Endothelial cell of hepatic sinusoid (primary cell): Measurements from ENCODE around the gene EXOC6B.

ENCODE experiments used
- in situ Hi-C: cut with HindIII; loops from 2 replicates; pipeline ENCODE4 v1.10.0; 2017; ENCODE audit warnings: low sequenced_read_pairs

EXOC6B gene

DNA sequence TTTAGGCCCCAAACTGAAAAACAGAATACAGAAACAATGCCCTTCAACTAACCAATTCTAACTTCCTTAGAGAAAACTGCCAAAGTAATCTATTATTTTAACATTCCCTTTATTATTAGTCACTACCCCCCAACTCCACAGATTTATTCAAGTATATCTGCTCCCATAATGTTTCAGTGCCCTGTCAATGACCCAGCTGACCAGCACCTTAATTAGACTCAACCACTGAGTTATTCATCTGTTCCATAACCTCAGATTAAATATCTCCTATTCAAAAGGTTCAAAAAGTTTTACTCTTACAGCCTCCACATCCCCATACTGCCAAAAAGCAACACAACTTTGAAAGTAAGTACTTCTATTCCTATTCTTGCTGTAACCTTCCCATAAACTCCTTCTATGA is 202.4 kb downstream of the EXOC6B start:
- in situ Hi-C loops, result no loop called here

DNA sequence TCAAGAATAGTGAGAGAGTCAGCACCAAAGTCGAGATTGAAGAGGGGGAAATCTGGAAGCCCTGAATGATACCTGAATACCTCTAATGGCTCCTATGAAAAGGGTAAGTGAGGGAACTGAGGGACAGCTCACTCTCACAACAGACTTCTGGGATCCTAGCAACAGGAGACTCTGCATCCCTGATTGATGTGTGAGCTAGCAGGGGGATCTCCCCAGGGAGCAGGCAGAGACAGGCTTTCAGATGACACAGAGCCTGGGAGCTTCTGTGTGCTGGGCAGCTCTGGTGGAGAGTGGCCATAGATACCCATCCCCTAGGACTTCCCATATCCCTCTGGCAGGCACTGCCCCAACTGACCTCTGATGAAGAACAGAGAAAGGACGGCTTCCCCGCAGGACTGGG is 206.2 kb downstream of the EXOC6B start:
- in situ Hi-C loops, result no loop called here

DNA sequence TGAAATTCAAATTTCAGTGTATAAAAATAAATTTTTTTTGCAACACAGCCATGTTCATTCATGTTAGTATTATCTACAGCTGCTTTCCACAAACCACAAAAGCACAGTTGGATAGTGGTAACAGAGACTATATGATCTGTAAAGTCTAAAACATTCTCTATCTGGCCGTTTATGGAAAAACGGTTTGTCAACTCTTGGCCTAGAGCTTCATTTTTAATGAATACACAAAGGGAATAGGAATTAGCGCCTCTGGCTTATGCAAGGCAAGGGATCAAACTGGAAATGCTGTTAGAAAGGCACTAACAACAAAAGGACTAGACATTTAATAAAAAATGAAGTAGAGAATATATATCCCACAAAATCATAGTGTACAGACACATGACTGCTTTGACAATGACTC is 211.9 kb downstream of the EXOC6B start:
- in situ Hi-C loops, result no loop called here

DNA sequence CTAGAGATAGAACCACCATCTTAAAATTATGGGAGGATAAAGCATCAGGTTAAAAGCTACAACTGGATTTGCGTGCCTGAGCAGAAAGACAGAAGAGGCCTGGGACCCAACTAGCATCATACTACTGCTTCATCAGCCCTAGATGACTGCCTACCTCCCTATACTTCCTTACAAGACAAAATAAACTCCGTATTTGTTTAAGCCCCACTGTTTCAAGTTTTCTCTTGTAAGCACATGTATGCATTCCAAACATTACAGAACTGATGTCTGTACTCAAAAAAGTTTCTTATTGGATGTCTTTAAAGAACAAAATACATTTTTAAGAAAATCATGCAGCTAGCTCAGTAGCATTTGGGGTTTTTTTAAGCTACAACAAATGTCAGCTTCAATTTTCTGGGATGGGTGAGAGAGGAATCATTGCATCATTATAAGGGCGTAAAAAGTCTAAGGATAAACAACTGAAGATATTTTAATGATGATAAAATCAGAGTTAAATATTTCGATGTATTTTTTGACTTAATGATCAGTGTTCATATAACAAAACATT is 213.1 kb downstream of the EXOC6B start:
- in situ Hi-C loops, result no loop called here

DNA sequence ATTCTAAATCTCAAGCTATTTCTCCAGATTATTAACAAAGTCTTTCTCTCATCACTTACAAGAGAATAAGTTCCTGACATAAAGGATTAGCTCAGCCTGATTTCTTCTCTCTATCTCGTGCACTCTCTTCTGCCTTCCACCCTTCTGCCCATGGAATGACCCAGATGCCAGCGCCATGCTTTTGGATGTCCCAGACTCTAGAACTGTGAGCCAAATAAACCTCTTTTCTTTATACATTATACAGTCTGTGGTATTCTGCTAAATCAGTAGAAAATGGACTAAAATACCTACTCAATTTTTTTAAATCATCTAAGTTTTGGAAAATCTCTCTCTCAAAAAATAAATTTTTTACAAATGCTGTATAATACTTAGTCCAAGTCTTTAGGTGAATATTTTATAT is 218.6 kb downstream of the EXOC6B start:
- in situ Hi-C loops, result no loop called here

- in situ Hi-C loops, result no loop called here
These were observed 219.9 kb downstream of the EXOC6B start for GRCh38 chr2:72605836-72606442.

DNA sequence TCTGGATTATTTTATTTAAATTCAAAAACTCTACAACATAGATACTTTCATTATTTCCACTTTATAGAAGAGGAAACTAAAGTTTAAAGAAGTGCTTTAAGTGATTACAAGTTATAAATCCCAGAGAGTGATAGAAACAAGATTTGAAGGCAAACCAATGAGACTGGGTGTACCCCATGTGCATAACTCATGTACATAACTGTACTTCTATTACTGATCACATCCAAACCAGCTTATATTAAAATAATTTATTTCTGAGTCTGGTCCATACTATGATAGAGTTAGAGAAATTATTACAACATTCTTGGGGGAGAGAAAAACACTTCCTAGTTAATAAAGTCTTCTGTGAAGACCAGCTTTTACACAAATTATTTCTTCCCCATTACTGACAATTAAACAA is 221.4 kb downstream of the EXOC6B start:
- in situ Hi-C loops, result no loop called here

DNA sequence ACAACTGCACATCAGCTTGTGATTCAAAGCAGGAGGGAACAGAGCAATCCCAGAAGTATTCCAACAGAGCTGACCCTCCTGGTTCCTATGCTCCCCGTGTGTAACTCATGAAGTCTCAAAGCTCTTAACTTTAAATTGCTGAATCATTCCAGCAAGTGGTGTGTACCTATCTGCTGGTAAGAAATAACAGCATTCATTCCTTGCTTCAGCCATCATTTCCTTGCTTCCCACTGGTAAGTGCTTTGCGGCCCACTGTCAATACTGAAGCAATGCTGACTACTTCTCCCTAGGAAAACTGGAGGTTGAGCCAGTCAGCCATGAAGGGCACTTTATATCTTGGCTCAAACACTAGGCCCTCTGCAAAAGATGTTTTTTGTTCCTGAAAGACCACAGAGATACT is 222.4 kb downstream of the EXOC6B start:
- in situ Hi-C loops, result no loop called here

- in situ Hi-C loops, result no loop called here
These were observed 223.1 kb downstream of the EXOC6B start for GRCh38 chr2:72602711-72603110.

DNA sequence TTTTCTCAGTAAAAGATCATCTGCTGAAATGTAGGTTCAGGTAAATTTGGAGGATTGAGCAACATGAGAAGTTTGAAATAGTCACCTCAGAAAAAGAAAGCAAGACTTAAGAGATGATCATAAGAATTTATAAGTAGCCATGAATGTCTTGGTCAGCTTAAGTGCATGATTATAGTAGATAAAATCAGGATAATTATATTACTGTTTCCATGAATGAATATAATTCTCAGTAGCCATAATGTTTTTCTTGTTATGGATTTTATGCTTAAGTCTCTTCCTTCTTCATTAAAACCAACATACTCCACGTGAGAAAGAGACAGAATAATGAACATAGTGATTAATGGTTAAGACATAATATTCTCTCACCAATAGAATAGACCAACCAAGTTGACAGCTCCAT is 223.7 kb downstream of the EXOC6B start:
- in situ Hi-C loops, result no loop called here

- in situ Hi-C loops, result loop anchor here (25.0 kb wide), 2 partner anchors 422 to 772 kb away; no protein-coding TSS in a partner anchor
These were observed 242.0 kb downstream of the EXOC6B start for GRCh38 chr2:72583836-72584235.

DNA sequence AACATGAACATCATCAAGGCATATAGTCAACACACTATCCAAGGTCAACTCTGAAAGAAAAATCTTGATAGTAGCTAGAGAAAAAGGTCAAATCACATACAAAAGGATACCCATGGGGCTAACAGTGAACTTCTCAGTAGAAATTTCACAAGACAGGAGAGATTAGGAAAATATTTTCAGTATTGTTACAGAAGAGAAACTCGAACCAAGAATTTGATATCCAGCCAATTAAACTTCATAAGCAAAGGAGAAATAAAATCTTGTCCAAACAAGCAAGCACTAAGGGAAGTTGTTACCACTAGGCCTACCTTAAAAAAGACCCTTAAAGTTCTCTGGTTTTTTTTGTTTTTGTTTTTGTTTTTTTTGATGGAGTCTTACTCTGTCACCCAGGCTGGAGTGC is 242.5 kb downstream of the EXOC6B start:
- in situ Hi-C loops, result loop anchor here (25.0 kb wide), 2 partner anchors 421 to 771 kb away; no protein-coding TSS in a partner anchor

- in situ Hi-C loops, result loop anchor here (25.0 kb wide), 2 partner anchors 419 to 769 kb away; no protein-coding TSS in a partner anchor
These were observed 244.2 kb downstream of the EXOC6B start for GRCh38 chr2:72581560-72582181.

- in situ Hi-C loops, result loop anchor here (5.0 to 25.0 kb wide), 3 partner anchors 62 to 767 kb away; no protein-coding TSS in a partner anchor
These were observed 246.1 kb downstream of the EXOC6B start for GRCh38 chr2:72579591-72580180.

- in situ Hi-C loops, result loop anchor here (5.0 to 25.0 kb wide), 3 partner anchors 60 to 765 kb away; no protein-coding TSS in a partner anchor
These were observed 249.0 kb downstream of the EXOC6B start for GRCh38 chr2:72576861-72577260.

GRCh38 chr2:72576459-72576858 is 249.4 kb downstream of the EXOC6B start:
- in situ Hi-C loops, result loop anchor here (5.0 to 25.0 kb wide), 3 partner anchors 59 to 764 kb away; no protein-coding TSS in a partner anchor

GRCh38 chr2:72574886-72575285 is 250.9 kb downstream of the EXOC6B start:
- in situ Hi-C loops, result loop anchor here (5.0 to 25.0 kb wide), 3 partner anchors 58 to 763 kb away; no protein-coding TSS in a partner anchor

DNA sequence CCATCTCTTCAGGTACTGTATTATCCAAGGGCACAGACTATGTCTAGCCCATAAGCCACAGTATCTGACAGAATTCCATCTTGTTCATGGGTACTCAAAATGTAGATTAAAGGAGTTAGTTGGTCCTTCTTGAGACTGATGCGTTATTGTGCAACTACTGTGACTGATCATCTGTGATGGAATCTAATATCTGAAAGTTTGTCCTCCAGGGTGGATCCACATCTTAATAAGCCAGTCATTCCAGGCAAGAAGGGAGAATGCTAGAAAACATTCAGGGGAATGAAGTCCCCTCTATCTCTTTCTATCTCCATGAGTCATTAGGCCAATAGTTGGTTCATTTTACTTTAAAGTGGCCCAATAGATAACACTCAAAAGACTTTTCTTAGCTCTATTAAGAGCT is 252.6 kb downstream of the EXOC6B start:
- in situ Hi-C loops, result no loop called here

GRCh38 chr2:72572501-72572900 is 253.3 kb downstream of the EXOC6B start:
- in situ Hi-C loops, result no loop called here

DNA sequence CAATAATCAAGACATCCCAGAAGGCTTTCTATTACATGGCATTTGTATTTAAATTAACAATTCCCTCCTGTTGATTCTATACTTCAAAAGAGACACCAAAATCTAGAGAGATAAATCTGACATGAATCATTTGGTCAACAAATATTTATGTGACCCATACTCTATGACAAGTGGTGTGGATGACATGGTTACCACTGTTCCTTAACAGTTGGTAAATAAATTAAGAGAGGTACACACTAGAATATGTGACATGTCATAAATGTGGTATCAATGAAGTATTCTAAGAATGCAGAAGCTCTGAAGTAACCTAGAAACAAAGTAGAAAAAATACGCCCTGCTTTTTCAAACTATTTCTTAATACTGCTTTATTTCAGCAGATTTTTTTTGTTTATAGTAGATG is 255.4 kb downstream of the EXOC6B start:
- in situ Hi-C loops, result no loop called here

- in situ Hi-C loops, result no loop called here
These were observed 263.2 kb downstream of the EXOC6B start for GRCh38 chr2:72562451-72563153.
